K562 (cell line): Measurements from ENCODE around the gene POLRMT. TPM values are rescaled to one million over a fixed set of nuclear protein-coding genes. Genes with fewer than 3 reads are reported as not detected.

ENCODE experiments used
- BDP1 ChIP-seq: IDR thresholded peaks from 3 replicates; pipeline ENCODE4 v1.6.1; 2011; ENCODE audit not compliant: insufficient read length, insufficient read depth
- CBX2 ChIP-seq: fragments of 200-600 bp; sonication (generic); IDR thresholded peaks from one replicate; pipeline ENCODE4 v1.6.1; 2012; ENCODE audit warnings: mild to moderate bottlenecking, low read length, inconsistent platforms; ENCODE audit not compliant: insufficient read depth, poor library complexity, severe bottlenecking
- CGGBP1 ChIP-seq: fragments of 250-450 bp; sonication (Bioruptor Pico); IDR thresholded peaks from 2 replicates; pipeline ENCODE4 v1.9.0; 2021; ENCODE audit warnings: mild to moderate bottlenecking
- CHD4 ChIP-seq: fragments of 200-600 bp; sonication (generic); IDR thresholded peaks from 3 replicates; pipeline ENCODE4 v1.6.1; 2012; ENCODE audit warnings: low read depth, mild to moderate bottlenecking, mixed read lengths, low read length, inconsistent platforms; ENCODE audit not compliant: insufficient read depth, insufficient replicate concordance, poor library complexity, severe bottlenecking
- E2F3 ChIP-seq: fragments of 250-450 bp; sonication (Bioruptor Pico); IDR thresholded peaks from 2 replicates; pipeline ENCODE4 v1.4.0; 2020; ENCODE audit warnings: mild to moderate bottlenecking
- MBD2 ChIP-seq: sonication (generic); IDR thresholded peaks from 2 replicates; pipeline ENCODE4 v1.6.1; 2016; ENCODE audit warnings: low read depth, borderline replicate concordance
- MCM3 ChIP-seq: fragments of 450-650 bp; IDR thresholded peaks from 2 replicates; pipeline ENCODE4 v1.6.1; 2016
- NUFIP1 ChIP-seq: fragments of 450-650 bp; IDR thresholded peaks from 2 replicates; pipeline ENCODE4 v1.6.1; 2018; ENCODE audit not compliant: partially characterized antibody
- PHTF2 ChIP-seq: fragments of 250-450 bp; sonication (Bioruptor Pico); IDR thresholded peaks from 2 replicates; pipeline ENCODE4 v1.5.0; 2021; ENCODE audit warnings: mild to moderate bottlenecking
- PYGO2 ChIP-seq: fragments of 450-650 bp; IDR thresholded peaks from 2 replicates; pipeline ENCODE4 v1.6.1; 2016; ENCODE audit warnings: mild to moderate bottlenecking, missing genetic modification characterization, moderate library complexity, missing compliant biosample characterization
- SMARCA5 ChIP-seq: fragments of 450-650 bp; IDR thresholded peaks from 2 replicates; pipeline ENCODE4 v1.6.1; 2016
- UBTF ChIP-seq, 2 experiments: IDR thresholded peaks; 2 replicates each; pipeline ENCODE4 v1.6.1; 2012; ENCODE audit warnings: improper control_type of control experiment in 2 of 2, low read depth in 2 of 2, low read length in 2 of 2, borderline replicate concordance in 1 of 2
- XRCC4 ChIP-seq: IDR thresholded peaks from one replicate; pipeline ENCODE4 v1.6.1; 2011; ENCODE audit not compliant: insufficient read depth, insufficient read length; ENCODE audit errors: extremely low read depth
- YY1 ChIP-seq, 3 experiments: IDR thresholded peaks; 2 replicates each; pipeline ENCODE4 v1.6.1; 2011; ENCODE audit warnings: low read length in 2 of 3, mild to moderate bottlenecking in 2 of 3, moderate library complexity in 2 of 3, borderline replicate concordance in 1 of 3, control low read depth in 1 of 3, low read depth in 1 of 3; ENCODE audit not compliant: insufficient read depth in 3 of 3, insufficient replicate concordance in 2 of 3, control insufficient read depth in 1 of 3, insufficient read length in 1 of 3; ENCODE audit errors: extremely low read depth in 1 of 3
- ZNF197 ChIP-seq: fragments of 200-800 bp; sonication (Bioruptor generic); IDR thresholded peaks from 2 replicates; pipeline ENCODE4 v1.6.1; 2016; ENCODE audit warnings: low read depth, missing genetic modification characterization, missing compliant biosample characterization
- ZNF830 ChIP-seq: fragments of 250-450 bp; sonication (Bioruptor Pico); IDR thresholded peaks from 2 replicates; pipeline ENCODE4 v1.5.0; 2021; ENCODE audit warnings: mild to moderate bottlenecking
- polyA plus RNA-seq, 8 experiments: library from polyadenylated mRNA; depleted of rRNA in 4 of 8; stranded (reverse) in 5 of 8; unstranded in 3 of 8; fragments of >200 nt; fragmentation: Nextera tagmentation in 2 of 8; fragmentation: Illumina TruSeq in 1 of 8; extraction: Ambion mirVana in 2 of 8; extraction: Trizol in 1 of 8; gene quantifications; 2 replicates each; pipeline versions ENCODE4 v1.2.1 to v1.2.3, GENCODE V29; 2011 to 2014; ENCODE audit warnings: inconsistent platforms in 1 of 8, missing spikeins in 1 of 8
- total RNA-seq, 7 experiments: library from RNA; depleted of rRNA in 6 of 7; stranded (reverse); fragments of >200 nt in 6 of 7; fragmentation: Illumina TruSeq in 2 of 7; extraction: Trizol in 2 of 7; gene quantifications; 2 replicates each; pipeline versions ENCODE4 v1.2.1 to v1.2.3, GENCODE V29; 2011 to 2021; ENCODE audit warnings: low replicate concordance in 1 of 7
- TF ChIP-seq, protein P1 (sequence below): fragments of 450-650 bp; conservative IDR thresholded peaks from 2 replicates; pipeline ENCODE4 v1.6.1; 2016; ENCODE audit warnings: missing genetic modification characterization, low read depth, mild to moderate bottlenecking, missing compliant biosample characterization, moderate library complexity
- TF ChIP-seq, protein P2 (sequence below): IDR thresholded peaks from 2 replicates; pipeline ENCODE4 v1.6.1; 2012; ENCODE audit warnings: low read depth, low read length, improper control_type of control experiment, borderline replicate concordance
- TF ChIP-seq, protein P3 (sequence below): fragments of 450-650 bp; IDR thresholded peaks from 2 replicates; pipeline ENCODE4 v1.6.1; 2016; ENCODE audit warnings: borderline replicate concordance

The POLRMT gene
- total and polyA plus RNA-seq, 9 of the 15 experiments (the other 6 are each of a cell fraction or from before 2014, with no cell fraction given), result 30.3 to 144 (median 68.0) TPM

GRCh38 chr19:591099-591958 is 42.0 kb downstream of the POLRMT start (continued):
- no peak for TF ChIP-seq XRCC4
- TF ChIP-seq CGGBP1 (CRISPR knock-in tag), result no peak
- TF ChIP-seq BDP1, result no peak
- TF ChIP-seq MBD2, result no peak
- no peak for TF ChIP-seq ZNF830 (CRISPR knock-in tag)
- TF ChIP-seq UBTF (IDR thresholded peaks at IDR 0.05; ENCODE audit: borderline replicate concordance in 1 of 2, low read depth in 2 of 2, low read length in 2 of 2), result no peak
- TF ChIP-seq PYGO2 (tag), result no peak
- TF ChIP-seq, protein P1, sequence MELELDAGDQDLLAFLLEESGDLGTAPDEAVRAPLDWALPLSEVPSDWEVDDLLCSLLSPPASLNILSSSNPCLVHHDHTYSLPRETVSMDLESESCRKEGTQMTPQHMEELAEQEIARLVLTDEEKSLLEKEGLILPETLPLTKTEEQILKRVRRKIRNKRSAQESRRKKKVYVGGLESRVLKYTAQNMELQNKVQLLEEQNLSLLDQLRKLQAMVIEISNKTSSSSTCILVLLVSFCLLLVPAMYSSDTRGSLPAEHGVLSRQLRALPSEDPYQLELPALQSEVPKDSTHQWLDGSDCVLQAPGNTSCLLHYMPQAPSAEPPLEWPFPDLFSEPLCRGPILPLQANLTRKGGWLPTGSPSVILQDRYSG (tag), result no peak
- TF ChIP-seq, protein P2, sequence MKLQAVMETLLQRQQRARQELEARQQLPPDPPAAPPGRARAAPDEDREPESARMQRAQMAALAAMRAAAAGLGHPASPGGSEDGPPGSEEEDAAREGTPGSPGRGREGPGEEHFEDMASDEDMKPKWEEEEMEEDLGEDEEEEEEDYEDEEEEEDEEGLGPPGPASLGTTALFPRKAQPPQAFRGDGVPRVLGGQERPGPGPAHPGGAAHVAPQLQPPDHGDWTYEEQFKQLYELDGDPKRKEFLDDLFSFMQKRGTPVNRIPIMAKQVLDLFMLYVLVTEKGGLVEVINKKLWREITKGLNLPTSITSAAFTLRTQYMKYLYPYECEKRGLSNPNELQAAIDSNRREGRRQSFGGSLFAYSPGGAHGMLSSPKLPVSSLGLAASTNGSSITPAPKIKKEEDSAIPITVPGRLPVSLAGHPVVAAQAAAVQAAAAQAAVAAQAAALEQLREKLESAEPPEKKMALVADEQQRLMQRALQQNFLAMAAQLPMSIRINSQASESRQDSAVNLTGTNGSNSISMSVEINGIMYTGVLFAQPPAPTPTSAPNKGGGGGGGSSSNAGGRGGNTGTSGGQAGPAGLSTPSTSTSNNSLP, result no peak
- TF ChIP-seq CHD4, result no peak
- TF ChIP-seq ZNF197 (CRISPR knock-in tag), result no peak
- no peak for TF ChIP-seq PHTF2 (CRISPR knock-in tag)
- no peak for TF ChIP-seq CBX2
- 0 out of 2 replicates have a peak, but pooled peaks have one; percentile 37 for TF ChIP-seq E2F3 (CRISPR knock-in tag)
- TF ChIP-seq MCM3, result no peak
- TF ChIP-seq, protein P3, sequence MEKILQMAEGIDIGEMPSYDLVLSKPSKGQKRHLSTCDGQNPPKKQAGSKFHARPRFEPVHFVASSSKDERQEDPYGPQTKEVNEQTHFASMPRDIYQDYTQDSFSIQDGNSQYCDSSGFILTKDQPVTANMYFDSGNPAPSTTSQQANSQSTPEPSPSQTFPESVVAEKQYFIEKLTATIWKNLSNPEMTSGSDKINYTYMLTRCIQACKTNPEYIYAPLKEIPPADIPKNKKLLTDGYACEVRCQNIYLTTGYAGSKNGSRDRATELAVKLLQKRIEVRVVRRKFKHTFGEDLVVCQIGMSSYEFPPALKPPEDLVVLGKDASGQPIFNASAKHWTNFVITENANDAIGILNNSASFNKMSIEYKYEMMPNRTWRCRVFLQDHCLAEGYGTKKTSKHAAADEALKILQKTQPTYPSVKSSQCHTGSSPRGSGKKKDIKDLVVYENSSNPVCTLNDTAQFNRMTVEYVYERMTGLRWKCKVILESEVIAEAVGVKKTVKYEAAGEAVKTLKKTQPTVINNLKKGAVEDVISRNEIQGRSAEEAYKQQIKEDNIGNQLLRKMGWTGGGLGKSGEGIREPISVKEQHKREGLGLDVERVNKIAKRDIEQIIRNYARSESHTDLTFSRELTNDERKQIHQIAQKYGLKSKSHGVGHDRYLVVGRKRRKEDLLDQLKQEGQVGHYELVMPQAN, result peak; percentile 55; the same call in 1 of the 2 replicates
- no peak for TF ChIP-seq SMARCA5
- peak in 1 of 3 experiments; percentile 23 for TF ChIP-seq YY1 (IDR thresholded peaks at IDR 0.05; ENCODE audit: borderline replicate concordance in 1 of 3, control insufficient read depth in 1 of 3, extremely low read depth in 1 of 3, insufficient read depth in 3 of 3, insufficient read length in 1 of 3, insufficient replicate concordance in 2 of 3, low read depth in 1 of 3, low read length in 2 of 3)
- TF ChIP-seq NUFIP1, result no peak
